CD4-positive, alpha-beta T cell (primary cell): Measurements from ENCODE around the gene VIPR2. TPM values are rescaled to one million over a fixed set of nuclear protein-coding genes. Genes with fewer than 3 reads are reported as not detected.
A peak's percentile ranks its signal among the peaks of the same experiment; 100 is the strongest.

Experiments used
- ATAC-seq: fragments of 200-7000 bp; cut with Tn5 transposase; one replicate; pipeline ENCODE4 v1.10.0; 2022; ENCODE audit warnings: mild to moderate bottlenecking; ENCODE audit not compliant: poor library complexity
- CTCF ChIA-PET: fragments of 350-600 bp; sonication (Branson Sonifier 250); formaldehyde crosslinking; loops from one replicate; lab custom pipeline; 2021; ENCODE audit warnings: antibody characterized with exemption, inconsistent platforms; lab: Charles Lee
- POLR2A ChIA-PET: fragments of 350-600 bp; sonication (Branson Sonifier 250); formaldehyde crosslinking; loops from one replicate; lab custom pipeline; 2021; ENCODE audit warnings: antibody characterized with exemption, inconsistent platforms; lab: Charles Lee
- DNase-seq, 14 experiments: peaks; one replicate each; pipeline ENCODE4 v3.0.0-alpha.2; 2013 to 2020; ENCODE audit warnings: mixed read lengths in 2 of 14
- H3K27ac ChIP-seq, 2 donors: one replicate each; pipeline versions ENCODE4 v1.5.1 to v1.7.0; 2013; ENCODE audit warnings: low read length in 2 of 2, low read depth in 1 of 2, mild to moderate bottlenecking in 1 of 2
- H3K27me3 ChIP-seq, 2 experiments: 1 replicate in 1 of 2; 2 replicates in 1 of 2; pipeline versions ENCODE4 v1.6.1 to v1.7.0; 2013; ENCODE audit warnings: low read length in 2 of 2, control low read depth in 1 of 2, mild to moderate bottlenecking in 1 of 2, moderate library complexity in 1 of 2; ENCODE audit not compliant: insufficient read depth in 2 of 2, control insufficient read depth in 1 of 2
- H3K36me3 ChIP-seq: one replicate; pipeline ENCODE4 v1.6.1; 2013; ENCODE audit warnings: low read length, control low read depth; ENCODE audit not compliant: insufficient read depth
- H3K4me1 ChIP-seq: one replicate; pipeline ENCODE4 v1.6.1; 2013; ENCODE audit warnings: low read length, control low read depth; ENCODE audit not compliant: insufficient read depth
- H3K4me3 ChIP-seq: one replicate; pipeline ENCODE4 v1.5.1; 2013; ENCODE audit warnings: mild to moderate bottlenecking, low read length, moderate library complexity
- H3K9me3 ChIP-seq, 2 experiments: 1 replicate in 1 of 2; 2 replicates in 1 of 2; pipeline versions ENCODE4 v1.6.1 to v1.7.0; 2013; ENCODE audit warnings: low read length in 2 of 2, mild to moderate bottlenecking in 2 of 2, control low read depth in 1 of 2, moderate library complexity in 1 of 2; ENCODE audit not compliant: control insufficient read depth in 1 of 2, insufficient read depth in 1 of 2
- H3K27ac Mint-ChIP-seq: one replicate; pipeline ENCODE4 v1.8.0; 2020; ENCODE audit warnings: mixed read lengths
- H3K27me3 Mint-ChIP-seq: one replicate; pipeline ENCODE4 v1.8.0; 2021; ENCODE audit warnings: mixed read lengths
- H3K36me3 Mint-ChIP-seq: one replicate; pipeline ENCODE4 v1.8.0; 2021; ENCODE audit warnings: low read depth, mixed read lengths
- H3K4me1 Mint-ChIP-seq: one replicate; pipeline ENCODE4 v1.8.0; 2021; ENCODE audit warnings: low read depth, mixed read lengths
- H3K4me3 Mint-ChIP-seq: one replicate; pipeline ENCODE4 v1.8.0; 2020; ENCODE audit warnings: mild to moderate bottlenecking, mixed read lengths
- H3K9me3 Mint-ChIP-seq: one replicate; pipeline ENCODE4 v1.8.0; 2020; ENCODE audit warnings: mixed read lengths
- intact Hi-C, 2 experiments: fragments of 100-400 bp; cut with DNase I in 1 of 2; cut with micrococcal nuclease in 1 of 2; formaldehyde crosslinking; loops; one replicate each; pipeline versions ENCODE4 v1.15.1 to v1.9.0; 2023 to 2025; cut with DNase I, micrococcal nuclease
- total RNA-seq, 174 experiments: library from RNA in 2 of 174; stranded (reverse) in 2 of 174; gene quantifications; one replicate each; pipeline ENCODE4 v1.2.3 and lab custom pipeline; 2021 to 2026
- TF ChIP-seq, protein P1 (sequence below): fragments of 200-600 bp; IDR thresholded peaks from one replicate; pipeline ENCODE4 v1.8.0; 2022; ENCODE audit warnings: antibody characterized with exemption, mild to moderate bottlenecking

Gene VIPR2
- total RNA-seq, 2 experiments from 2014 or later: 0.59 to 0.80 TPM

DNA sequence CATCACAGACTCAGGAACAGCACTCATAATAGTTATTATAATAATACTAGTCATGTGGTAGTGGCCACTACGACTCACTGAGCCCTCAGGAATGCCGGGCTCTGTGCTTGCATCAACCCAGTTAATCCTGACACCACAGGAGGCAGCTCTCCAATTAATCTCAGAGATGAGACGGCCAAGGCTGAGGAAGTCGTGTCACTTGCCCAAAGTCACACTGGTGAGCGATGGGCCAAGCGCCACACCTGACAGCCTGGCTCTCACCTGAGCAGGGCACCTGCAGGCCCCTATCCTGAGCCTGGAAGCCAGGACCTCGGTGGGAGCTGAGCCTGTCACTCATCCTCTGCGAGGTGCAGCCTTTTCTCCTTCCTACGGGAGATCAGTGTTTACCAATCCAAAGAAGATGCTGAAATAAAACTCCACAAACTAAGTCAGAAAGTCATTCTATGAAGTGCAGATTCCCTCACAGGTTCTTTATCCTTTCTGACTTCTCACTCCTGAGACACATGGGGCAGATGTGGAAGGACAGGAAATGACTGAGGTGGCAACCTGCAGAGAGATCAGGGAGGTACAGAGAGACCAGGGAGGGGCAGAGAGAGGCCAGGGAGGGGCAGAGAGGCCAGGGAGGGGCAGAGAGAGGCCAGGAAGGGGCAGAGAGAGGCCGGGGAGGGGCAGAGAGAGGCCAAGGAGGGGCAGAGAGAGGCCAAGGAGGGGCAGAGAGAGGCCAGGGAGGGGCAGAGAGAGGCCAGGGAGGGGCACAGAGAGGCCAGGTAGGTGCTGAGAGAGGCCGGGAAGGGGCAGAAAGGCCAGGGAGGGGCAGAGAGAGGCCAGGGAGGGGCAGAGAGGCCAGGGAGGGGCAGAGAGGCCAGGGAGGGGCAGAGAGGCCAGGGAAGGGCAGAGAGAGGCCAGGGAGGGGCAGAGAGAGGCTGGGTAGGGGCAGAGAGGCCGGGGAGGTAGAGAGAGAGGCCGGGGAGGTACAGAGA lies 38.5 kb downstream of the VIPR2 start:
- no peak for DNase-seq
- Mint-ChIP-seq H3K4me1 (no peaks in the 10 kb centered on the region), H3K27me3 (peaks cover 8% of the 10 kb centered on the region), H3K36me3 (no peaks in the 10 kb centered on the region), H3K27ac (no peak overlapping the region), H3K4me3 (no peak overlapping the region), H3K9me3 (no peaks in the 10 kb centered on the region)
- ChIA-PET CTCF (no interaction called here), POLR2A (no interaction called here)
- Histone ChIP-seq H3K9me3 (no peaks in the 10 kb centered on the region), H3K27ac (no peak overlapping the region), H3K36me3 (no peaks in the 10 kb centered on the region), H3K4me1 (no peaks in the 10 kb centered on the region), H3K4me3 (no peak overlapping the region), H3K27me3 (no peaks in the 10 kb centered on the region)
- TF ChIP-seq, protein P1, sequence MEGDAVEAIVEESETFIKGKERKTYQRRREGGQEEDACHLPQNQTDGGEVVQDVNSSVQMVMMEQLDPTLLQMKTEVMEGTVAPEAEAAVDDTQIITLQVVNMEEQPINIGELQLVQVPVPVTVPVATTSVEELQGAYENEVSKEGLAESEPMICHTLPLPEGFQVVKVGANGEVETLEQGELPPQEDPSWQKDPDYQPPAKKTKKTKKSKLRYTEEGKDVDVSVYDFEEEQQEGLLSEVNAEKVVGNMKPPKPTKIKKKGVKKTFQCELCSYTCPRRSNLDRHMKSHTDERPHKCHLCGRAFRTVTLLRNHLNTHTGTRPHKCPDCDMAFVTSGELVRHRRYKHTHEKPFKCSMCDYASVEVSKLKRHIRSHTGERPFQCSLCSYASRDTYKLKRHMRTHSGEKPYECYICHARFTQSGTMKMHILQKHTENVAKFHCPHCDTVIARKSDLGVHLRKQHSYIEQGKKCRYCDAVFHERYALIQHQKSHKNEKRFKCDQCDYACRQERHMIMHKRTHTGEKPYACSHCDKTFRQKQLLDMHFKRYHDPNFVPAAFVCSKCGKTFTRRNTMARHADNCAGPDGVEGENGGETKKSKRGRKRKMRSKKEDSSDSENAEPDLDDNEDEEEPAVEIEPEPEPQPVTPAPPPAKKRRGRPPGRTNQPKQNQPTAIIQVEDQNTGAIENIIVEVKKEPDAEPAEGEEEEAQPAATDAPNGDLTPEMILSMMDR: no peak
- ATAC-seq: no peak
- intact Hi-C loops: no loop called here

DNA sequence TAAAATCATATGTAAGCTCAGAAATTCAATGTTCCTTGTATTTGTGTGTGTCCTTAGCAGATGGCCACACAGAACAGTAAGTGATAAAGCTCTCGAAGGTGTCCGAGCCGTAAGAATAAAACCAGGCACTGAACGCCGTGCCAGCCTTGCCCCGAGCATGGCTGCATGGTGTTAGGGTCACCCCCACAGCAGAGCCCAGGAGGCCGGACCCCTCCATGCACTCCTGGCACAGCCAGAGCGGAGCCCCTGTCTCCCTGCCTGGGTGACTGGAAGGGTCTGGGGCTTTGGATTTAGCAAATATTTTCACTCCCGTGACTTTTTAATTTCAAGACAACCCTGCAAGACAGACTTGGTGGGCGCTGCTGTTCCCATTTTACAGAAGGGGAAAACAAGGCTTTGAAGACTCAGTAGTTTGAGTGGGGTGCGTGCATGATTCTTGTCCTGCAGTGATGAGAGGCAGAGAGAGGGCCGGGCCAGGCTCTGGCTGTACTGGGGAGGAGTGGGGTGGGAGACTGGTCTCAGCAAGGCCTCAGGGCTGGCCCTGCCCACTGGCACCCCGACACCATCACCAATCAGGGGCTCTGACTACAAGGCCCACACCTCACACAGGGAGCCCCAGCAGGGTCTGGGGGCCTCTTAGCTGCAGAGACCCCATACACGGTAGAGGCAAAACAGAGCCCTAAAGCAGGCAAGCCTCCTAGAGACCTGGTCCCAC lies 39.4 kb downstream of the VIPR2 start:
- H3K4me1 Mint-ChIP-seq: no peaks in the 10 kb centered on the region
- H3K9me3 Mint-ChIP-seq: no peaks in the 10 kb centered on the region
- DNase-seq (no peak), ATAC-seq (no peak)
- H3K4me3 Mint-ChIP-seq: no peak overlapping the region
- Histone ChIP-seq H3K9me3 (no peaks in the 10 kb centered on the region), H3K27me3 (no peaks in the 10 kb centered on the region), H3K36me3 (no peaks in the 10 kb centered on the region), H3K4me3 (no peak overlapping the region), H3K4me1 (no peaks in the 10 kb centered on the region), H3K27ac (no peak overlapping the region)
- H3K27me3 Mint-ChIP-seq: peaks cover 8% of the 10 kb centered on the region
- TF ChIP-seq, protein P1: no peak
- H3K36me3 Mint-ChIP-seq: no peaks in the 10 kb centered on the region
- H3K27ac Mint-ChIP-seq: no peak overlapping the region
- intact Hi-C loops: no loop called here
- POLR2A ChIA-PET: no interaction called here
- CTCF ChIA-PET: no interaction called here

DNA sequence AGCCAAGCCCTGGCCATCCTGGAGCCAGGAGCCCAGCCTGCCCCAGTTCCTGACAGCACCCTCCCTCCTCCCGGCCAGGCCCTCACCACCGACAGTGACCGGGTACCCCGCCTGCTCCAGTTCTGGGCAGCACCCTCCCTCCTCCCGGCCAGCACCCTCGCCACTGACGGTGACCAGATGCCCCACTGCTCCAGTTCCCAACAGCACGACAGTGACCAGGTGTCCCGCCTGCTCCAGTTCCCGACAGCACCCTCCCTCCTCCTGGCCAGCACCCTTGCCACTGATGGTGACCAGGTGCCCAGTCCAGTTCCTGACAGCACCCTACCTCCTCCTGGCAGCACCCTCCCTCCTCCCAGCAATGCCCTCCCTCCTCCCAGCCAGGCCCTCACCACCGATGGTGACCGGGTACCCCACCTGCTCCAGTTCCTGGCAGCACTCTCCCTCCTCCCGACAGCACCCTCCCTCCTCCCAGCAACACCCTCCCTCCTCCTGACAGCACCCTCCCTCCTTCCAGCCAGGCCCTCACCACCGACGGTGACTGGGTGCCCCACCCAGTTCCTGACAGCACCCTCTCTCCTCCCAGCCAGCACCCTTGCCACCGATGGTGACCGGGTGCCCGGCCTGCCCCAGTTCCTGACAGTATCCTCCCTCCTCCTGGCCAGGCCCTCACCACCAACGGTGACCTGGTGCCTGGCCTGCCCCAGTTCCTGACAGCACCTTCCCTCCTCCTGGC lies 40.3 kb downstream of the VIPR2 start:
- ChIA-PET CTCF (no interaction called here), POLR2A (no interaction called here)
- Mint-ChIP-seq H3K27ac (no peak overlapping the region), H3K4me1 (no peaks in the 10 kb centered on the region), H3K36me3 (no peaks in the 10 kb centered on the region), H3K9me3 (no peaks in the 10 kb centered on the region), H3K4me3 (no peak overlapping the region), H3K27me3 (peaks cover 8% of the 10 kb centered on the region)
- Histone ChIP-seq H3K4me1 (no peaks in the 10 kb centered on the region), H3K27ac (no peak overlapping the region), H3K36me3 (no peaks in the 10 kb centered on the region), H3K4me3 (no peak overlapping the region), H3K9me3 (no peaks in the 10 kb centered on the region), H3K27me3 (no peaks in the 10 kb centered on the region)
- TF ChIP-seq, protein P1: no peak
- DNase-seq (peak in 1 of 14 experiments; percentile 24), ATAC-seq (no peak)
- intact Hi-C loops: no loop called here
